GM23338 (cell line): ENCODE measurements around the gene TMEM200A. TPM values are rescaled to one million over a fixed set of nuclear protein-coding genes. Genes with fewer than 3 reads are reported as not detected.

ENCODE experiments used
- ATAC-seq: fragments of 200-7000 bp; cut with Tn5 transposase; 3 replicates; pipeline ENCODE4 v1.9.1; 2020
- DNase-seq: peaks from one replicate; pipeline ENCODE4 v3.0.0-alpha.2; 2015; ENCODE audit warnings: low spot score
- H2AFZ ChIP-seq: fragments of 200-600 bp; sonication (generic); 2 replicates; pipeline ENCODE4 v1.8.0; 2016; ENCODE audit warnings: antibody characterized with exemption, mild to moderate bottlenecking, moderate library complexity
- H3F3A ChIP-seq: fragments of 200-600 bp; sonication (generic); replicated peaks from 2 replicates; pipeline ENCODE4 v1.8.0; 2017; ENCODE audit warnings: antibody characterized with exemption, mixed run types, low read depth
- H3K27ac ChIP-seq: fragments of 200-600 bp; sonication (generic); 2 replicates; pipeline ENCODE4 v1.6.1; 2016; ENCODE audit warnings: low read depth
- H3K27me3 ChIP-seq: fragments of 200-600 bp; sonication (generic); 2 replicates; pipeline ENCODE4 v1.8.0; 2016; ENCODE audit warnings: mild to moderate bottlenecking, mixed run types, moderate library complexity; ENCODE audit not compliant: insufficient read depth
- H3K36me3 ChIP-seq: fragments of 200-600 bp; sonication (generic); 2 replicates; pipeline ENCODE4 v1.8.0; 2016; ENCODE audit warnings: mild to moderate bottlenecking; ENCODE audit not compliant: insufficient read depth
- H3K4me1 ChIP-seq: fragments of 200-600 bp; sonication (generic); 2 replicates; pipeline ENCODE4 v1.8.0; 2016; ENCODE audit warnings: mild to moderate bottlenecking, moderate library complexity; ENCODE audit not compliant: insufficient read depth
- H3K4me2 ChIP-seq: fragments of 200-600 bp; sonication (generic); 2 replicates; pipeline ENCODE4 v1.7.1; 2017; ENCODE audit warnings: mixed run types
- H3K4me3 ChIP-seq: fragments of 200-600 bp; sonication (generic); 2 replicates; pipeline ENCODE4 v1.6.1; 2016; ENCODE audit warnings: mixed run types
- H3K79me2 ChIP-seq: fragments of 200-600 bp; sonication (generic); replicated peaks from 2 replicates; pipeline ENCODE4 v1.8.0; 2017; ENCODE audit warnings: mild to moderate bottlenecking; ENCODE audit not compliant: insufficient read depth
- H3K9me2 ChIP-seq: fragments of 200-600 bp; sonication (generic); 2 replicates; pipeline ENCODE4 v1.8.0; 2017; ENCODE audit not compliant: insufficient read depth
- H4K20me1 ChIP-seq: fragments of 200-600 bp; sonication (generic); replicated peaks from 2 replicates; pipeline ENCODE4 v1.8.0; 2017; ENCODE audit warnings: mild to moderate bottlenecking; ENCODE audit not compliant: insufficient read depth
- H3K27ac Mint-ChIP-seq: 2 replicates; pipeline ENCODE4 v1.8.0; 2020; ENCODE audit warnings: inconsistent platforms, mild to moderate bottlenecking, moderate library complexity, mixed read lengths
- H3K27me3 Mint-ChIP-seq: 3 replicates; pipeline ENCODE4 v1.8.0; 2022; ENCODE audit warnings: low read depth, mild to moderate bottlenecking, moderate library complexity, mixed read lengths, inconsistent platforms; ENCODE audit not compliant: insufficient read depth, poor library complexity
- H3K36me3 Mint-ChIP-seq: 3 replicates; pipeline ENCODE4 v1.8.0; 2021; ENCODE audit warnings: low read depth, mild to moderate bottlenecking, inconsistent platforms, moderate library complexity, mixed read lengths
- H3K4me1 Mint-ChIP-seq: 3 replicates; pipeline ENCODE4 v1.8.0; 2020; ENCODE audit warnings: mild to moderate bottlenecking, inconsistent platforms, mixed read lengths
- H3K4me3 Mint-ChIP-seq: 3 replicates; pipeline ENCODE4 v1.8.0; 2021; ENCODE audit warnings: moderate library complexity, mild to moderate bottlenecking, inconsistent platforms, mixed read lengths
- H3K9me3 Mint-ChIP-seq: 3 replicates; pipeline ENCODE4 v1.8.0; 2020; ENCODE audit warnings: moderate library complexity, mild to moderate bottlenecking, inconsistent platforms, mixed read lengths
- CREB1 ChIP-seq: fragments of 250-450 bp; sonication (Bioruptor Pico); IDR thresholded peaks from 2 replicates; pipeline ENCODE4 v1.5.0; 2020; ENCODE audit warnings: low read depth, mild to moderate bottlenecking, moderate library complexity
- EZH2phosphoT487 ChIP-seq: fragments of 200-600 bp; sonication (generic); IDR thresholded peaks from one replicate; pipeline ENCODE4 v1.8.1; 2018; ENCODE audit warnings: antibody characterized with exemption; ENCODE audit not compliant: unreplicated experiment
- JUNB ChIP-seq: IDR thresholded peaks from one replicate; pipeline ENCODE4 v1.6.1; 2016; ENCODE audit warnings: antibody characterized with exemption; ENCODE audit not compliant: unreplicated experiment
- NANOG ChIP-seq: IDR thresholded peaks from 2 replicates; pipeline ENCODE4 v1.6.1; 2016; ENCODE audit warnings: antibody characterized with exemption, borderline replicate concordance
- POLR2AphosphoS5 ChIP-seq: IDR thresholded peaks from 2 replicates; pipeline ENCODE4 v1.6.1; 2016; ENCODE audit warnings: antibody characterized with exemption, low read depth
- STAT1 ChIP-seq: IDR thresholded peaks from one replicate; pipeline ENCODE4 v1.6.1; 2016; ENCODE audit warnings: antibody characterized with exemption; ENCODE audit not compliant: unreplicated experiment
- polyA plus RNA-seq: library from polyadenylated mRNA; unstranded; fragments of >200 nt; fragmentation: Nextera tagmentation; extraction: Ambion mirVana; gene quantifications from 2 replicates; pipeline ENCODE4 v1.2.1, GENCODE V29; 2016
- total RNA-seq: library from RNA; depleted of rRNA; stranded (reverse); fragments of >200 nt; shearing (Covaris generic); gene quantifications from 2 replicates; pipeline ENCODE4 v1.2.3, GENCODE V29; 2014
- TF ChIP-seq, protein P1 (sequence below): IDR thresholded peaks from one replicate; pipeline ENCODE4 v1.6.1; 2018; ENCODE audit warnings: antibody characterized with exemption; ENCODE audit not compliant: unreplicated experiment
- TF ChIP-seq, protein P2 (sequence below): fragments of 250-450 bp; sonication (Bioruptor Pico); IDR thresholded peaks from 2 replicates; pipeline ENCODE4 v1.5.0; 2020; ENCODE audit warnings: mild to moderate bottlenecking, moderate library complexity
- TF ChIP-seq, protein P3 (sequence below): IDR thresholded peaks from 2 replicates; pipeline ENCODE4 v1.6.1; 2016; ENCODE audit warnings: antibody characterized with exemption
- TF ChIP-seq, protein P4 (sequence below), 2 experiments: fragments of 200-600 bp in 1 of 2; sonication (generic) in 1 of 2; conservative IDR thresholded peaks; 2 replicates each; pipeline versions ENCODE4 v1.5.1 to v1.6.1; 2016 to 2017; ENCODE audit warnings: antibody characterized with exemption in 2 of 2, low read depth in 2 of 2, mild to moderate bottlenecking in 2 of 2, moderate library complexity in 1 of 2

Gene TMEM200A
- total and polyA plus RNA-seq, 2 experiments from 2014 or later: 7.1 to 22.7 TPM

DNA sequence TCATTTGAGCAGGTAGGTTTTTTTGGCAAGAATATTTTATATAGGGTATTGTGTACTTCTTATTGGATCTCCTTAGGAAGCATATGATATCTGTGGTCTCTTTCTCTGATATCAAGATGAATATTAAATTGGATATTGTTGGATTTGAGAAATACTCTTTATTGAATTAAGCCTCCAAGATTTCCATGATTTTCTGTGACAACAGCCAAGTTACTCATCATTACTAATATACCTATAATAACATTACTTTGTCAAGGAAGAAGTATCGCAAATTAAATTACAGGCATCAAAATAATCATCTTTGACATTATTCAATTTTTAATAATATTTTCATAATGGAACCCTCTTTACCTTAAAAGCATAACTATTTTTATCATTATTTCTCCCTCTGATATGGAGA, 86.5 kb downstream of the TMEM200A start:
- 0 out of 2 replicates have a peak, but pooled peaks cover 6% of the 10 kb centered on the region for H3K4me1 ChIP-seq
- no peak for TF ChIP-seq JUNB
- no peak for TF ChIP-seq CREB1 (CRISPR knock-in tag)
- TF ChIP-seq, protein P1, sequence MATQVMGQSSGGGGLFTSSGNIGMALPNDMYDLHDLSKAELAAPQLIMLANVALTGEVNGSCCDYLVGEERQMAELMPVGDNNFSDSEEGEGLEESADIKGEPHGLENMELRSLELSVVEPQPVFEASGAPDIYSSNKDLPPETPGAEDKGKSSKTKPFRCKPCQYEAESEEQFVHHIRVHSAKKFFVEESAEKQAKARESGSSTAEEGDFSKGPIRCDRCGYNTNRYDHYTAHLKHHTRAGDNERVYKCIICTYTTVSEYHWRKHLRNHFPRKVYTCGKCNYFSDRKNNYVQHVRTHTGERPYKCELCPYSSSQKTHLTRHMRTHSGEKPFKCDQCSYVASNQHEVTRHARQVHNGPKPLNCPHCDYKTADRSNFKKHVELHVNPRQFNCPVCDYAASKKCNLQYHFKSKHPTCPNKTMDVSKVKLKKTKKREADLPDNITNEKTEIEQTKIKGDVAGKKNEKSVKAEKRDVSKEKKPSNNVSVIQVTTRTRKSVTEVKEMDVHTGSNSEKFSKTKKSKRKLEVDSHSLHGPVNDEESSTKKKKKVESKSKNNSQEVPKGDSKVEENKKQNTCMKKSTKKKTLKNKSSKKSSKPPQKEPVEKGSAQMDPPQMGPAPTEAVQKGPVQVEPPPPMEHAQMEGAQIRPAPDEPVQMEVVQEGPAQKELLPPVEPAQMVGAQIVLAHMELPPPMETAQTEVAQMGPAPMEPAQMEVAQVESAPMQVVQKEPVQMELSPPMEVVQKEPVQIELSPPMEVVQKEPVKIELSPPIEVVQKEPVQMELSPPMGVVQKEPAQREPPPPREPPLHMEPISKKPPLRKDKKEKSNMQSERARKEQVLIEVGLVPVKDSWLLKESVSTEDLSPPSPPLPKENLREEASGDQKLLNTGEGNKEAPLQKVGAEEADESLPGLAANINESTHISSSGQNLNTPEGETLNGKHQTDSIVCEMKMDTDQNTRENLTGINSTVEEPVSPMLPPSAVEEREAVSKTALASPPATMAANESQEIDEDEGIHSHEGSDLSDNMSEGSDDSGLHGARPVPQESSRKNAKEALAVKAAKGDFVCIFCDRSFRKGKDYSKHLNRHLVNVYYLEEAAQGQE: no peak
- no peak for TF ChIP-seq NANOG
- TF ChIP-seq, protein P2, sequence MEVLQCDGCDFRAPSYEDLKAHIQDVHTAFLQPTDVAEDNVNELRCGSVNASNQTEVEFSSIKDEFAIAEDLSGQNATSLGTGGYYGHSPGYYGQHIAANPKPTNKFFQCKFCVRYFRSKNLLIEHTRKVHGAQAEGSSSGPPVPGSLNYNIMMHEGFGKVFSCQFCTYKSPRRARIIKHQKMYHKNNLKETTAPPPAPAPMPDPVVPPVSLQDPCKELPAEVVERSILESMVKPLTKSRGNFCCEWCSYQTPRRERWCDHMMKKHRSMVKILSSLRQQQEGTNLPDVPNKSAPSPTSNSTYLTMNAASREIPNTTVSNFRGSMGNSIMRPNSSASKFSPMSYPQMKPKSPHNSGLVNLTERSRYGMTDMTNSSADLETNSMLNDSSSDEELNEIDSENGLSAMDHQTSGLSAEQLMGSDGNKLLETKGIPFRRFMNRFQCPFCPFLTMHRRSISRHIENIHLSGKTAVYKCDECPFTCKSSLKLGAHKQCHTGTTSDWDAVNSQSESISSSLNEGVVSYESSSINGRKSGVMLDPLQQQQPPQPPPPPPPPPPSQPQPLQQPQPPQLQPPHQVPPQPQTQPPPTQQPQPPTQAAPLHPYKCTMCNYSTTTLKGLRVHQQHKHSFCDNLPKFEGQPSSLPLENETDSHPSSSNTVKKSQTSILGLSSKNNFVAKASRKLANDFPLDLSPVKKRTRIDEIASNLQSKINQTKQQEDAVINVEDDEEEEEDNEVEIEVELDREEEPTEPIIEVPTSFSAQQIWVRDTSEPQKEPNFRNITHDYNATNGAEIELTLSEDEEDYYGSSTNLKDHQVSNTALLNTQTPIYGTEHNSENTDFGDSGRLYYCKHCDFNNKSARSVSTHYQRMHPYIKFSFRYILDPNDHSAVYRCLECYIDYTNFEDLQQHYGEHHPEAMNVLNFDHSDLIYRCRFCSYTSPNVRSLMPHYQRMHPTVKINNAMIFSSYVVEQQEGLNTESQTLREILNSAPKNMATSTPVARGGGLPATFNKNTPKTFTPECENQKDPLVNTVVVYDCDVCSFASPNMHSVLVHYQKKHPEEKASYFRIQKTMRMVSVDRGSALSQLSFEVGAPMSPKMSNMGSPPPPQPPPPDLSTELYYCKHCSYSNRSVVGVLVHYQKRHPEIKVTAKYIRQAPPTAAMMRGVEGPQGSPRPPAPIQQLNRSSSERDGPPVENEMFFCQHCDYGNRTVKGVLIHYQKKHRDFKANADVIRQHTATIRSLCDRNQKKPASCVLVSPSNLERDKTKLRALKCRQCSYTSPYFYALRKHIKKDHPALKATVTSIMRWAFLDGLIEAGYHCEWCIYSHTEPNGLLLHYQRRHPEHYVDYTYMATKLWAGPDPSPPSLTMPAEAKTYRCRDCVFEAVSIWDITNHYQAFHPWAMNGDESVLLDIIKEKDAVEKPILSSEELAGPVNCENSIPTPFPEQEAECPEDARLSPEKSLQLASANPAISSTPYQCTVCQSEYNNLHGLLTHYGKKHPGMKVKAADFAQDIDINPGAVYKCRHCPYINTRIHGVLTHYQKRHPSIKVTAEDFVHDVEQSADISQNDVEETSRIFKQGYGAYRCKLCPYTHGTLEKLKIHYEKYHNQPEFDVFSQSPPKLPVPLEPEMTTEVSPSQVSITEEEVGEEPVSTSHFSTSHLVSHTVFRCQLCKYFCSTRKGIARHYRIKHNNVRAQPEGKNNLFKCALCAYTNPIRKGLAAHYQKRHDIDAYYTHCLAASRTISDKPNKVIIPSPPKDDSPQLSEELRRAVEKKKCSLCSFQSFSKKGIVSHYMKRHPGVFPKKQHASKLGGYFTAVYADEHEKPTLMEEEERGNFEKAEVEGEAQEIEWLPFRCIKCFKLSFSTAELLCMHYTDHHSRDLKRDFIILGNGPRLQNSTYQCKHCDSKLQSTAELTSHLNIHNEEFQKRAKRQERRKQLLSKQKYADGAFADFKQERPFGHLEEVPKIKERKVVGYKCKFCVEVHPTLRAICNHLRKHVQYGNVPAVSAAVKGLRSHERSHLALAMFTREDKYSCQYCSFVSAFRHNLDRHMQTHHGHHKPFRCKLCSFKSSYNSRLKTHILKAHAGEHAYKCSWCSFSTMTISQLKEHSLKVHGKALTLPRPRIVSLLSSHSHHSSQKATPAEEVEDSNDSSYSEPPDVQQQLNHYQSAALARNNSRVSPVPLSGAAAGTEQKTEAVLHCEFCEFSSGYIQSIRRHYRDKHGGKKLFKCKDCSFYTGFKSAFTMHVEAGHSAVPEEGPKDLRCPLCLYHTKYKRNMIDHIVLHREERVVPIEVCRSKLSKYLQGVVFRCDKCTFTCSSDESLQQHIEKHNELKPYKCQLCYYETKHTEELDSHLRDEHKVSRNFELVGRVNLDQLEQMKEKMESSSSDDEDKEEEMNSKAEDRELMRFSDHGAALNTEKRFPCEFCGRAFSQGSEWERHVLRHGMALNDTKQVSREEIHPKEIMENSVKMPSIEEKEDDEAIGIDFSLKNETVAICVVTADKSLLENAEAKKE (CRISPR knock-in tag): no peak
- TF ChIP-seq, protein P3, sequence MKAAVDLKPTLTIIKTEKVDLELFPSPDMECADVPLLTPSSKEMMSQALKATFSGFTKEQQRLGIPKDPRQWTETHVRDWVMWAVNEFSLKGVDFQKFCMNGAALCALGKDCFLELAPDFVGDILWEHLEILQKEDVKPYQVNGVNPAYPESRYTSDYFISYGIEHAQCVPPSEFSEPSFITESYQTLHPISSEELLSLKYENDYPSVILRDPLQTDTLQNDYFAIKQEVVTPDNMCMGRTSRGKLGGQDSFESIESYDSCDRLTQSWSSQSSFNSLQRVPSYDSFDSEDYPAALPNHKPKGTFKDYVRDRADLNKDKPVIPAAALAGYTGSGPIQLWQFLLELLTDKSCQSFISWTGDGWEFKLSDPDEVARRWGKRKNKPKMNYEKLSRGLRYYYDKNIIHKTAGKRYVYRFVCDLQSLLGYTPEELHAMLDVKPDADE: no peak
- TF ChIP-seq POLR2AphosphoS5: no peak
- no peak for TF ChIP-seq EZH2phosphoT487
- TF ChIP-seq STAT1: no peak
- TF ChIP-seq, protein P4, sequence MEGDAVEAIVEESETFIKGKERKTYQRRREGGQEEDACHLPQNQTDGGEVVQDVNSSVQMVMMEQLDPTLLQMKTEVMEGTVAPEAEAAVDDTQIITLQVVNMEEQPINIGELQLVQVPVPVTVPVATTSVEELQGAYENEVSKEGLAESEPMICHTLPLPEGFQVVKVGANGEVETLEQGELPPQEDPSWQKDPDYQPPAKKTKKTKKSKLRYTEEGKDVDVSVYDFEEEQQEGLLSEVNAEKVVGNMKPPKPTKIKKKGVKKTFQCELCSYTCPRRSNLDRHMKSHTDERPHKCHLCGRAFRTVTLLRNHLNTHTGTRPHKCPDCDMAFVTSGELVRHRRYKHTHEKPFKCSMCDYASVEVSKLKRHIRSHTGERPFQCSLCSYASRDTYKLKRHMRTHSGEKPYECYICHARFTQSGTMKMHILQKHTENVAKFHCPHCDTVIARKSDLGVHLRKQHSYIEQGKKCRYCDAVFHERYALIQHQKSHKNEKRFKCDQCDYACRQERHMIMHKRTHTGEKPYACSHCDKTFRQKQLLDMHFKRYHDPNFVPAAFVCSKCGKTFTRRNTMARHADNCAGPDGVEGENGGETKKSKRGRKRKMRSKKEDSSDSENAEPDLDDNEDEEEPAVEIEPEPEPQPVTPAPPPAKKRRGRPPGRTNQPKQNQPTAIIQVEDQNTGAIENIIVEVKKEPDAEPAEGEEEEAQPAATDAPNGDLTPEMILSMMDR (conservative IDR thresholded peaks at IDR 0.05; ENCODE audit: low read depth in 2 of 2): no peak
- no peaks in the 10 kb centered on the region for H3K9me2 ChIP-seq
- H3K4me3 ChIP-seq: no peak overlapping the region
- no peaks in the 10 kb centered on the region for H3K79me2 ChIP-seq
- no peak overlapping the region for H3K4me2 ChIP-seq
- no peaks in the 10 kb centered on the region for H4K20me1 ChIP-seq
- DNase-seq (no peak), ATAC-seq (no peak)
- H3F3A ChIP-seq: no peaks in the 10 kb centered on the region
- H3K27me3 Mint-ChIP-seq: peaks cover 3% of the 10 kb centered on the region
- H3K27ac Mint-ChIP-seq: no peak overlapping the region
- no peaks in the 10 kb centered on the region for H3K36me3 ChIP-seq
- H3K4me3 Mint-ChIP-seq: no peak overlapping the region
- no peaks in the 10 kb centered on the region for H3K36me3 Mint-ChIP-seq
- no peaks in the 10 kb centered on the region for H3K27me3 ChIP-seq
- no peak overlapping the region for H3K27ac ChIP-seq
- no peak overlapping the region for H2AFZ ChIP-seq
- no peaks in the 10 kb centered on the region for H3K9me3 Mint-ChIP-seq
- H3K4me1 Mint-ChIP-seq: peaks cover 16% of the 10 kb centered on the region; the same call in 2 of the 3 replicates
